ENCODE measurements around the gene SMAD6.

The SMAD6 gene

GRCh38 chr15:66746231-66746605 lies 44.2 kb downstream of the SMAD6 start:
- peaks cover 51 to 64% of the 10 kb centered on the region in 2 experiments for H3K36me3 ChIP-seq (ENCODE audit: control insufficient read depth in 1 of 2, insufficient read depth in 2 of 2, low read length in 2 of 2)
- no peak for DNase-seq
- no peak overlapping the region for H3K27ac ChIP-seq (ENCODE audit: low read depth, low read length)
- peaks cover 18 to 33% of the 10 kb centered on the region in 2 experiments for H3K4me1 ChIP-seq (ENCODE audit: control insufficient read depth in 1 of 2, insufficient read depth in 2 of 2, low read length in 2 of 2)
- no peak overlapping the region for H2BK5ac ChIP-seq (ENCODE audit: low read depth, low read length, poor library complexity)
- peak overlapping the region; percentile 60 for H3K4ac ChIP-seq (ENCODE audit: low read depth, low read length)
- H4K91ac ChIP-seq (ENCODE audit: low read depth, low read length), result no peak overlapping the region
- no peak overlapping the region for H2BK120ac ChIP-seq (ENCODE audit: insufficient read depth, low read length, poor library complexity)
- no peak overlapping the region for H2BK12ac ChIP-seq (ENCODE audit: low read length)
- H3K79me1 ChIP-seq (ENCODE audit: low read length), result no peaks in the 10 kb centered on the region
- H3K9me3 ChIP-seq (ENCODE audit: insufficient read depth, low read depth, low read length), result peaks cover 2% of the 10 kb centered on the region
- H3K23ac ChIP-seq (ENCODE audit: low read length), result no peak overlapping the region
- H3K9ac ChIP-seq (ENCODE audit: low read length), result no peak overlapping the region
- H3K14ac ChIP-seq (ENCODE audit: low read length), result peak overlapping the region; percentile 13
- H3K4me3 ChIP-seq (ENCODE audit: low read depth, low read length), result no peak overlapping the region
- H3K18ac ChIP-seq (ENCODE audit: low read length), result peak overlapping the region; percentile 7
- H3K79me2 ChIP-seq (ENCODE audit: control insufficient read depth, insufficient read depth, low read length, poor library complexity), result peaks cover 10% of the 10 kb centered on the region
- H3K4me2 ChIP-seq (ENCODE audit: low read length), result no peak overlapping the region
- H4K8ac ChIP-seq (ENCODE audit: low read depth, low read length), result no peak overlapping the region
- no CpG with 5 or more reads among the region's 5 CpGs for WGBS (ENCODE audit: extremely low coverage, insufficient coverage, insufficient read length)
- H4K12ac ChIP-seq (ENCODE audit: low read depth, low read length), result no peak overlapping the region
- no peaks in the 10 kb centered on the region for H3K27me3 ChIP-seq (ENCODE audit: insufficient read depth, low read length)
- H2AK5ac ChIP-seq (ENCODE audit: low read length), result no peak overlapping the region
- peak overlapping the region; percentile 6 for H2AFZ ChIP-seq (ENCODE audit: insufficient read depth, low read length, poor library complexity)

GRCh38 chr15:66747223-66747622 lies 45.2 kb downstream of the SMAD6 start:
- WGBS (ENCODE audit: extremely low coverage, insufficient coverage, insufficient read length), result no CpG with 5 or more reads among the region's 8 CpGs
- no peak overlapping the region for H2BK5ac ChIP-seq (ENCODE audit: low read depth, low read length, poor library complexity)
- no peak overlapping the region for H4K91ac ChIP-seq (ENCODE audit: low read depth, low read length)
- peak overlapping the region; percentile 13 for H3K4ac ChIP-seq (ENCODE audit: low read depth, low read length)
- H3K14ac ChIP-seq (ENCODE audit: low read length), result no peak overlapping the region
- peaks cover 10% of the 10 kb centered on the region for H3K79me2 ChIP-seq (ENCODE audit: control insufficient read depth, insufficient read depth, low read length, poor library complexity)
- H3K79me1 ChIP-seq (ENCODE audit: low read length), result no peaks in the 10 kb centered on the region
- no peak overlapping the region for H2AK5ac ChIP-seq (ENCODE audit: low read length)
- no peak overlapping the region for H2BK120ac ChIP-seq (ENCODE audit: insufficient read depth, low read length, poor library complexity)
- no peak overlapping the region for H3K9ac ChIP-seq (ENCODE audit: low read length)
- no peak overlapping the region for H3K4me2 ChIP-seq (ENCODE audit: low read length)
- H3K36me3 ChIP-seq (ENCODE audit: control insufficient read depth in 1 of 2, insufficient read depth in 2 of 2, low read length in 2 of 2), result peaks cover 55 to 67% of the 10 kb centered on the region in 2 experiments
- peak overlapping the region; percentile 5 for H3K18ac ChIP-seq (ENCODE audit: low read length)
- H3K4me3 ChIP-seq (ENCODE audit: low read depth, low read length), result no peak overlapping the region
- H4K8ac ChIP-seq (ENCODE audit: low read depth, low read length), result no peak overlapping the region
- H3K27me3 ChIP-seq (ENCODE audit: insufficient read depth, low read length), result no peaks in the 10 kb centered on the region
- no peak overlapping the region for H2BK12ac ChIP-seq (ENCODE audit: low read length)
- H3K4me1 ChIP-seq (ENCODE audit: control insufficient read depth in 1 of 2, insufficient read depth in 2 of 2, low read length in 2 of 2), result peaks cover 18 to 35% of the 10 kb centered on the region in 2 experiments
- no peak overlapping the region for H3K23ac ChIP-seq (ENCODE audit: low read length)
- DNase-seq, result no peak
- H4K12ac ChIP-seq (ENCODE audit: low read depth, low read length), result no peak overlapping the region
- peaks cover 2% of the 10 kb centered on the region for H3K9me3 ChIP-seq (ENCODE audit: insufficient read depth, low read depth, low read length)
- no peak overlapping the region for H3K27ac ChIP-seq (ENCODE audit: low read depth, low read length)
- no peak overlapping the region for H2AFZ ChIP-seq (ENCODE audit: insufficient read depth, low read length, poor library complexity)

- Histone ChIP-seq H3K36me3 (ENCODE audit: control insufficient read depth in 1 of 2, insufficient read depth in 2 of 2, low read length in 2 of 2) (peaks cover 52 to 65% of the 10 kb centered on the region in 2 experiments), H3K14ac (ENCODE audit: low read length) (no peak overlapping the region), H3K27me3 (ENCODE audit: insufficient read depth, low read length) (no peaks in the 10 kb centered on the region)
Observed at GRCh38 chr15:66747886-66748707, 46.1 kb downstream of the SMAD6 start.

GRCh38 chr15:66748708-66749035 lies 46.6 kb downstream of the SMAD6 start:
- Histone ChIP-seq H3K36me3 (ENCODE audit: control insufficient read depth in 1 of 2, insufficient read depth in 2 of 2, low read length in 2 of 2) (peaks cover 56 to 69% of the 10 kb centered on the region in 2 experiments), H3K9me3 (ENCODE audit: insufficient read depth, low read depth, low read length) (peaks cover 2% of the 10 kb centered on the region), H3K23ac (ENCODE audit: low read length) (no peak overlapping the region), H2AK5ac (ENCODE audit: low read length) (no peak overlapping the region), H3K9ac (ENCODE audit: low read length) (no peak overlapping the region), H2AFZ (ENCODE audit: insufficient read depth, low read length, poor library complexity) (no peak overlapping the region), H3K4me3 (ENCODE audit: low read depth, low read length) (no peak overlapping the region), H4K8ac (ENCODE audit: low read depth, low read length) (no peak overlapping the region), H3K79me2 (ENCODE audit: control insufficient read depth, insufficient read depth, low read length, poor library complexity) (peaks cover 12% of the 10 kb centered on the region), H4K91ac (ENCODE audit: low read depth, low read length) (no peak overlapping the region), H2BK5ac (ENCODE audit: low read depth, low read length, poor library complexity) (no peak overlapping the region), H3K14ac (ENCODE audit: low read length) (no peak overlapping the region), H4K12ac (ENCODE audit: low read depth, low read length) (no peak overlapping the region), H2BK12ac (ENCODE audit: low read length) (no peak overlapping the region), H3K18ac (ENCODE audit: low read length) (no peak overlapping the region), H3K79me1 (ENCODE audit: low read length) (no peaks in the 10 kb centered on the region), H3K4me1 (ENCODE audit: control insufficient read depth in 1 of 2, insufficient read depth in 2 of 2, low read length in 2 of 2) (peaks cover 18 to 35% of the 10 kb centered on the region in 2 experiments), H3K4me2 (ENCODE audit: low read length) (no peak overlapping the region), H3K27me3 (ENCODE audit: insufficient read depth, low read length) (no peaks in the 10 kb centered on the region), H3K4ac (ENCODE audit: low read depth, low read length) (no peak overlapping the region), H3K27ac (ENCODE audit: low read depth, low read length) (no peak overlapping the region), H2BK120ac (ENCODE audit: insufficient read depth, low read length, poor library complexity) (no peak overlapping the region)
- no CpG with 5 or more reads among the region's 3 CpGs for WGBS (ENCODE audit: extremely low coverage, insufficient coverage, insufficient read length)
- DNase-seq, result no peak

More at GRCh38 chr15:66747886-66748707, 46.1 kb downstream of the SMAD6 start:
- no peak overlapping the region for H3K27ac ChIP-seq (ENCODE audit: low read depth, low read length)
- H3K23ac ChIP-seq (ENCODE audit: low read length), result no peak overlapping the region
- no peak overlapping the region for H3K4me3 ChIP-seq (ENCODE audit: low read depth, low read length)
- H2AK5ac ChIP-seq (ENCODE audit: low read length), result no peak overlapping the region
- DNase-seq, result no peak
- H2BK120ac ChIP-seq (ENCODE audit: insufficient read depth, low read length, poor library complexity), result no peak overlapping the region
- H4K8ac ChIP-seq (ENCODE audit: low read depth, low read length), result no peak overlapping the region
- no peak overlapping the region for H4K12ac ChIP-seq (ENCODE audit: low read depth, low read length)
- H3K79me1 ChIP-seq (ENCODE audit: low read length), result no peaks in the 10 kb centered on the region
- peaks cover 12% of the 10 kb centered on the region for H3K79me2 ChIP-seq (ENCODE audit: control insufficient read depth, insufficient read depth, low read length, poor library complexity)
- H3K4me1 ChIP-seq (ENCODE audit: control insufficient read depth in 1 of 2, insufficient read depth in 2 of 2, low read length in 2 of 2), result peaks cover 18 to 35% of the 10 kb centered on the region in 2 experiments
- no peak overlapping the region for H3K9ac ChIP-seq (ENCODE audit: low read length)
- H2AFZ ChIP-seq (ENCODE audit: insufficient read depth, low read length, poor library complexity), result no peak overlapping the region
- H2BK5ac ChIP-seq (ENCODE audit: low read depth, low read length, poor library complexity), result no peak overlapping the region
- no peak overlapping the region for H2BK12ac ChIP-seq (ENCODE audit: low read length)
- H3K9me3 ChIP-seq (ENCODE audit: insufficient read depth, low read depth, low read length), result peaks cover 2% of the 10 kb centered on the region
- H4K91ac ChIP-seq (ENCODE audit: low read depth, low read length), result no peak overlapping the region
- no CpG with 5 or more reads among the region's 10 CpGs for WGBS (ENCODE audit: extremely low coverage, insufficient coverage, insufficient read length)
- H3K4me2 ChIP-seq (ENCODE audit: low read length), result no peak overlapping the region
- no peak overlapping the region for H3K18ac ChIP-seq (ENCODE audit: low read length)
- H3K4ac ChIP-seq (ENCODE audit: low read depth, low read length), result no peak overlapping the region

Data from trophoblast cell (in vitro differentiated cells and primary cell).